IPS DF 4.7 (cell line): ENCODE results near the gene FBXO24.

Source experiments
- DNase-seq: peaks from one replicate; pipeline ENCODE4 v3.0.0-alpha.2; 2013; ENCODE audit warnings: low spot score; ENCODE audit errors: extremely low read depth

Gene FBXO24

GRCh38 chr7:100589341-100589947 lies 3.3 kb downstream of the FBXO24 start:
- DNase-seq = no peak

GRCh38 chr7:100590077-100590737 lies 4.1 kb downstream of the FBXO24 start:
- no peak for DNase-seq

- DNase-seq = no peak
Measured at GRCh38 chr7:100591596-100591995, 5.5 kb downstream of the FBXO24 start.

GRCh38 chr7:100595188-100595587 lies 9.1 kb downstream of the FBXO24 start:
- no peak for DNase-seq

GRCh38 chr7:100598425-100598824 lies 12.3 kb downstream of the FBXO24 start:
- DNase-seq = no peak

- no peak for DNase-seq
Measured at GRCh38 chr7:100599911-100600729, 14.0 kb downstream of the FBXO24 start.

- DNase-seq = no peak
Measured at GRCh38 chr7:100600730-100601038, 14.6 kb downstream of the FBXO24 start.

GRCh38 chr7:100602889-100603725 lies 17.0 kb downstream of the FBXO24 start:
- DNase-seq = no peak

- no peak for DNase-seq
Measured at GRCh38 chr7:100603726-100604027, 17.5 kb downstream of the FBXO24 start.

GRCh38 chr7:100604028-100604975 lies 18.2 kb downstream of the FBXO24 start:
- no peak for DNase-seq

GRCh38 chr7:100604976-100605911 lies 19.1 kb downstream of the FBXO24 start:
- no peak for DNase-seq

GRCh38 chr7:100606313-100606712 lies 20.2 kb downstream of the FBXO24 start:
- DNase-seq = no peak

- no peak for DNase-seq
Measured at GRCh38 chr7:100607111-100607510, 21.0 kb downstream of the FBXO24 start.

GRCh38 chr7:100609958-100610357 lies 23.8 kb downstream of the FBXO24 start:
- no peak for DNase-seq

GRCh38 chr7:100611983-100612729 lies 26.0 kb downstream of the FBXO24 start, which contains the start of gene MOSPD3:
Gene MOSPD3, plus strand, starts transcription at chr7:100612540. Its CDS starts 252 bp downstream, at chr7:100612792.
- DNase-seq = peak; percentile 100

GRCh38 chr7:100612730-100613390 lies 26.7 kb downstream of the FBXO24 start:
- DNase-seq = no peak

- no peak for DNase-seq
Measured at GRCh38 chr7:100613412-100614175, 27.5 kb downstream of the FBXO24 start.
